Trophoblast cell (in vitro differentiated cells and primary cell): Measurements from ENCODE around the gene KDM2A.
"Not testable (repeated sequence)": the region's sequence is repeated elsewhere in the genome, so short reads cannot be mapped to it uniquely, and the experiment has no call there.

Experiments used
- DNase-seq, 2 donors: peaks; one replicate each; pipeline ENCODE4 v3.0.0-alpha.2; 2016
- H2AFZ ChIP-seq: 2 replicates; pipeline ENCODE4 v1.6.1; 2013; ENCODE audit warnings: low read length, moderate library complexity, mild to moderate bottlenecking; ENCODE audit not compliant: insufficient read depth, poor library complexity
- H2AK5ac ChIP-seq: 2 replicates; pipeline ENCODE4 v1.6.1; 2013; ENCODE audit warnings: mild to moderate bottlenecking, low read length
- H2BK120ac ChIP-seq: 2 replicates; pipeline ENCODE4 v1.6.1; 2013; ENCODE audit warnings: low read length, mild to moderate bottlenecking, moderate library complexity; ENCODE audit not compliant: insufficient read depth, poor library complexity
- H2BK12ac ChIP-seq: 2 replicates; pipeline ENCODE4 v1.6.1; 2013; ENCODE audit warnings: mild to moderate bottlenecking, low read length, moderate library complexity
- H2BK5ac ChIP-seq: 2 replicates; pipeline ENCODE4 v1.6.1; 2013; ENCODE audit warnings: low read length, low read depth, moderate library complexity, mild to moderate bottlenecking; ENCODE audit not compliant: poor library complexity
- H3K14ac ChIP-seq: 2 replicates; pipeline ENCODE4 v1.6.1; 2013; ENCODE audit warnings: mild to moderate bottlenecking, low read length
- H3K18ac ChIP-seq: 2 replicates; pipeline ENCODE4 v1.6.1; 2013; ENCODE audit warnings: mild to moderate bottlenecking, low read length
- H3K23ac ChIP-seq: 2 replicates; pipeline ENCODE4 v1.6.1; 2013; ENCODE audit warnings: low read length
- H3K27ac ChIP-seq: 2 replicates; pipeline ENCODE4 v1.5.1; 2013; ENCODE audit warnings: low read depth, mild to moderate bottlenecking, inconsistent platforms, low read length, moderate library complexity
- H3K27me3 ChIP-seq: 2 replicates; pipeline ENCODE4 v1.6.1; 2013; ENCODE audit warnings: inconsistent platforms, mild to moderate bottlenecking, low read length, moderate library complexity; ENCODE audit not compliant: insufficient read depth
- H3K36me3 ChIP-seq, 2 experiments: 1 replicate in 1 of 2; 2 replicates in 1 of 2; pipeline ENCODE4 v1.6.1; 2013; ENCODE audit warnings: low read length in 2 of 2, mild to moderate bottlenecking in 2 of 2, moderate library complexity in 1 of 2; ENCODE audit not compliant: insufficient read depth in 2 of 2, control insufficient read depth in 1 of 2
- H3K4ac ChIP-seq: 2 replicates; pipeline ENCODE4 v1.6.1; 2013; ENCODE audit warnings: low read depth, mild to moderate bottlenecking, low read length, moderate library complexity
- H3K4me1 ChIP-seq, 2 experiments: 1 replicate in 1 of 2; 2 replicates in 1 of 2; pipeline ENCODE4 v1.6.1; 2013; ENCODE audit warnings: low read length in 2 of 2, mild to moderate bottlenecking in 2 of 2, moderate library complexity in 1 of 2; ENCODE audit not compliant: insufficient read depth in 2 of 2, control insufficient read depth in 1 of 2
- H3K4me2 ChIP-seq: 2 replicates; pipeline ENCODE4 v1.6.1; 2013; ENCODE audit warnings: inconsistent platforms, mild to moderate bottlenecking, low read length, moderate library complexity
- H3K4me3 ChIP-seq: 2 replicates; pipeline ENCODE4 v1.5.1; 2013; ENCODE audit warnings: mild to moderate bottlenecking, low read depth, low read length, inconsistent platforms
- H3K79me1 ChIP-seq: one replicate; pipeline ENCODE4 v1.6.1; 2013; ENCODE audit warnings: low read length
- H3K79me2 ChIP-seq: 2 replicates; pipeline ENCODE4 v1.6.1; 2013; ENCODE audit warnings: low read length, mild to moderate bottlenecking; ENCODE audit not compliant: control insufficient read depth, insufficient read depth, poor library complexity
- H3K9ac ChIP-seq: 2 replicates; pipeline ENCODE4 v1.6.1; 2013; ENCODE audit warnings: mild to moderate bottlenecking, low read length
- H3K9me3 ChIP-seq: 2 replicates; pipeline ENCODE4 v1.6.1; 2013; ENCODE audit warnings: low read depth, mild to moderate bottlenecking, control low read depth, inconsistent platforms, low read length; ENCODE audit not compliant: insufficient read depth
- H4K12ac ChIP-seq: 2 replicates; pipeline ENCODE4 v1.6.1; 2013; ENCODE audit warnings: low read depth, mild to moderate bottlenecking, low read length, moderate library complexity
- H4K8ac ChIP-seq: 2 replicates; pipeline ENCODE4 v1.6.1; 2013; ENCODE audit warnings: low read depth, mild to moderate bottlenecking, low read length, moderate library complexity
- H4K91ac ChIP-seq: one replicate; pipeline ENCODE4 v1.6.1; 2013; ENCODE audit warnings: low read depth, mild to moderate bottlenecking, low read length, moderate library complexity
- whole genome bisulfite sequencing: extraction: QIAGEN DNeasy Blood & Tissue Kit; methylation state at CpG from one replicate; pipeline ENCODE4 v1.1.7; 2013; ENCODE audit warnings: missing lambda C conversion rate; ENCODE audit not compliant: insufficient read length, insufficient coverage; ENCODE audit errors: extremely low coverage; 5-methylcytosine and 5-hydroxymethylcytosine counted together

The KDM2A gene

DNA sequence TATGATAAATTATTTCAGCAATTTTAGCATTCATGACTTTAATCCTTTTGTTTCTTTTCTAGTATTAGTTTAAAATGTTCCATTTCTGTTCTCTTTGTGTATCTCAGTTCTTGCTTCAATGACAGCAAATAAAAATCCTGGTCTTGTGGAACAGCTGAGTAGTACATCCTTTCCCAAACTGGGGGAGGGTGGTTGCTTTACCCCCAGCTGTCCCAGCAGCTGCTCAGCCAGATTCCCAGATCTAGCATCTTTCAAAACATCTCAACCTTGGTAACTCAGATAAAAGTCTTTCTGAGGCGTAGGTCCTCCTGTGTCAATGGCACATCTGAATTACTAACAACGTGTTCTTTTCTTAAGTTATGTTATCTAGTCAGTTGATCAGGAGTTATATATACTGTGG lies 75.0 kb downstream of the KDM2A start:
- Histone ChIP-seq H3K79me1 (no peaks in the 10 kb centered on the region), H2BK12ac (no peak overlapping the region), H3K18ac (no peak overlapping the region)

DNA sequence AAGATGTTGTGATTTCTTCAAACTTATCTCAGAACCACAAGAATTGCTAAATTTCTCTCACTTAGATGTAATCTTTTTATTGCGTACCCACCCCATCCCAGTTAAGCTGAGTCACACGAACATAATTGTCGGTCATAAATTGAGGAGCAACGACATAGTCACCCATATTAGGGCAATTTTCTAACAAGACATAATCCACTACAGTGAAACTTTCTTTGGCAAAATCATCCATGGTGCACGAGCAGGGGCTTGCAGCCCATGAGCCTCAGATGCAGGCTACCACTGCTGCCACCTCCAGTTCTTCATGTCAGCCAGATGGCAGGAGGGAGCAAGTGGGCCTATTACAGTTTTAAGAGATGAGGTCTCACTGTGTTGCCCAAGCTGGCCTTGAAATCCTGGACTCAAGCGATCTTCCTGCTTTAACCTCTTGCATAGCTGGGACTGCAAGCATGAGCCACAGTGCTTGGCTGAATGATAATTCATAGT lies 77.0 kb downstream of the KDM2A start:
- H2AK5ac ChIP-seq = no peak overlapping the region
- H3K36me3 ChIP-seq = peaks cover 15 to 18% of the 10 kb centered on the region in 2 experiments
- H3K79me2 ChIP-seq = no peaks in the 10 kb centered on the region
- no CpG with 5 or more reads among the region's 6 CpGs for WGBS
- no peak overlapping the region for H3K9ac ChIP-seq
- no peaks in the 10 kb centered on the region for H3K79me1 ChIP-seq
- no peak overlapping the region for H4K91ac ChIP-seq
- no peak overlapping the region for H2BK120ac ChIP-seq
- H3K27me3 ChIP-seq = no peaks in the 10 kb centered on the region
- H2AFZ ChIP-seq = no peak overlapping the region
- no peak overlapping the region for H2BK5ac ChIP-seq
- H2BK12ac ChIP-seq = no peak overlapping the region
- no peak overlapping the region for H3K4me2 ChIP-seq
- H4K12ac ChIP-seq = no peak overlapping the region
- DNase-seq = peak in 1 of 2 donors; percentile 33
- no peaks in the 10 kb centered on the region for H3K9me3 ChIP-seq
- H3K18ac ChIP-seq = no peak overlapping the region
- no peak overlapping the region for H3K4ac ChIP-seq
- no peaks in the 10 kb centered on the region for H3K4me1 ChIP-seq
- H3K23ac ChIP-seq = no peak overlapping the region
- no peak overlapping the region for H3K14ac ChIP-seq
- H4K8ac ChIP-seq = no peak overlapping the region
- H3K4me3 ChIP-seq = no peak overlapping the region
- H3K27ac ChIP-seq = no peak overlapping the region

More for the DNA sequence above, 75.0 kb downstream of the KDM2A start:
- H3K27ac ChIP-seq = no peak overlapping the region
- H3K4me3 ChIP-seq = no peak overlapping the region
- H2AFZ ChIP-seq = no peak overlapping the region
- H2AK5ac ChIP-seq = no peak overlapping the region
- no peak overlapping the region for H3K14ac ChIP-seq
- H3K9me3 ChIP-seq = no peaks in the 10 kb centered on the region
- H2BK5ac ChIP-seq = no peak overlapping the region
- no CpG with 5 or more reads among the region's 2 CpGs for WGBS
- no peaks in the 10 kb centered on the region for H3K27me3 ChIP-seq
- no peak overlapping the region for H4K8ac ChIP-seq
- no peak overlapping the region for H2BK120ac ChIP-seq
- no peak overlapping the region for H3K9ac ChIP-seq
- H3K36me3 ChIP-seq = peaks cover 16 to 21% of the 10 kb centered on the region in 2 experiments
- no peak overlapping the region for H4K12ac ChIP-seq
- H3K4ac ChIP-seq = no peak overlapping the region
- peaks cover 0 to 3% of the 10 kb centered on the region in 2 experiments for H3K4me1 ChIP-seq
- no peak overlapping the region for H3K4me2 ChIP-seq
- peak in 1 of 2 donors; percentile 17 for DNase-seq
- no peak overlapping the region for H4K91ac ChIP-seq
- no peak overlapping the region for H3K23ac ChIP-seq
- no peaks in the 10 kb centered on the region for H3K79me2 ChIP-seq

DNA sequence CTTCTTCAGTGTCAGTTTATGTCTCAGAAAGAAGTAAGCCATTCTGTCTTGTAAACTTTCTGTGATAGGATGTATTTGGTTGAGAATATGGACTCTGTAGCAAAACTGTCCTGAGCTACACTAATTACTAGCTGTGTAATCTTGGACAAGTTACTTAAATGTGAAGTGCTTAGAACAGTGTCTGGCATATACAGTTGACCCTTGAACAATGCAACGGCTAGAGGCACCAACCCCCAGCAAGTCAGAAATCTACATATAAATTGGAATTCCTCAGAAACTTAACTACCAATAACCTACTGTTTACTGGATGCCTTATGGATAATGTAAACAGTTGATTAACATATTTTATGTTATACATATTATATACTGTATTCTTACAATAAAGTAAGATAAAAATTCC lies 78.5 kb downstream of the KDM2A start:
- no peak overlapping the region for H2BK12ac ChIP-seq
- no peak overlapping the region for H3K9ac ChIP-seq
- no peak overlapping the region for H3K23ac ChIP-seq
- H3K27ac ChIP-seq = no peak overlapping the region
- WGBS = no CpG with 5 or more reads among the region's 1 CpG
- no peaks in the 10 kb centered on the region for H3K4me1 ChIP-seq
- H4K91ac ChIP-seq = no peak overlapping the region
- no peak overlapping the region for H3K4me3 ChIP-seq
- no peak overlapping the region for H3K14ac ChIP-seq
- DNase-seq = no peak
- no peak overlapping the region for H2BK120ac ChIP-seq
- peaks cover 13 to 15% of the 10 kb centered on the region in 2 experiments for H3K36me3 ChIP-seq
- H3K18ac ChIP-seq = no peak overlapping the region
- H3K9me3 ChIP-seq = no peaks in the 10 kb centered on the region
- H2BK5ac ChIP-seq = no peak overlapping the region
- no peak overlapping the region for H2AK5ac ChIP-seq
- H4K12ac ChIP-seq = no peak overlapping the region
- no peak overlapping the region for H2AFZ ChIP-seq
- no peaks in the 10 kb centered on the region for H3K79me2 ChIP-seq
- H3K27me3 ChIP-seq = no peaks in the 10 kb centered on the region
- no peak overlapping the region for H3K4ac ChIP-seq
- no peaks in the 10 kb centered on the region for H3K79me1 ChIP-seq
- H3K4me2 ChIP-seq = no peak overlapping the region
- no peak overlapping the region for H4K8ac ChIP-seq

DNA sequence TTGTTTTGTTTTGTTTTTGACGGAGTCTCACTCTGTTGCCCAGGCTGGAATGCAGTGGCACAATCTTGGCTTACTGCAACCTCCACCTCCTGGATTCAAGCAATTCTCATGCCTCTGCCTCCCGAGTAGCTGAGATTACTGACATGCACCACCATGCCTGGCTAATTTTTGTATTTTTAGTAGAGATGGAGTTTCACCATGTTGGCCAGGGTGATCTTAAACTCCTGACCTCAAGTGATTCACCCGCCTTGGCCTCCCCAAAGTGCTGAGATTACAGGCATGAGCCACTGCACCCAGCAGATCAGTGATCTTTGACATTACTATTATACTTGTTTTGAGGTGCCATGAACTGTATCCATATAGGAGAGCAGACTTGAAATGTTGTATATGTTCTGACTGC lies 79.7 kb downstream of the KDM2A start:
- not testable (repeated sequence) for H3K4me1 ChIP-seq, H3K79me1 ChIP-seq, H4K91ac ChIP-seq, H2BK120ac ChIP-seq, H3K9me3 ChIP-seq, H3K9ac ChIP-seq, H3K4me3 ChIP-seq, H2BK5ac ChIP-seq, H4K12ac ChIP-seq, H2BK12ac ChIP-seq, H2AFZ ChIP-seq, H3K27ac ChIP-seq, H3K23ac ChIP-seq, H3K4me2 ChIP-seq, H2AK5ac ChIP-seq, H3K27me3 ChIP-seq, H3K79me2 ChIP-seq, H3K4ac ChIP-seq, H3K18ac ChIP-seq, H4K8ac ChIP-seq, H3K14ac ChIP-seq
- H3K36me3 ChIP-seq = peaks cover 10 to 14% of the 10 kb centered on the region in 2 experiments
- DNase-seq = peak in 1 of 2 donors; percentile 43
- no CpG with 5 or more reads among the region's 3 CpGs for WGBS
